Embryonic facial prominence (tissue), 1 donor: ENCODE results near the gene ZNF175.

Source experiments
- DNase-seq: peaks from one replicate; pipeline ENCODE4 v3.0.0-alpha.2; 2016; ENCODE audit errors: extremely low spot score

ZNF175 gene

DNA sequence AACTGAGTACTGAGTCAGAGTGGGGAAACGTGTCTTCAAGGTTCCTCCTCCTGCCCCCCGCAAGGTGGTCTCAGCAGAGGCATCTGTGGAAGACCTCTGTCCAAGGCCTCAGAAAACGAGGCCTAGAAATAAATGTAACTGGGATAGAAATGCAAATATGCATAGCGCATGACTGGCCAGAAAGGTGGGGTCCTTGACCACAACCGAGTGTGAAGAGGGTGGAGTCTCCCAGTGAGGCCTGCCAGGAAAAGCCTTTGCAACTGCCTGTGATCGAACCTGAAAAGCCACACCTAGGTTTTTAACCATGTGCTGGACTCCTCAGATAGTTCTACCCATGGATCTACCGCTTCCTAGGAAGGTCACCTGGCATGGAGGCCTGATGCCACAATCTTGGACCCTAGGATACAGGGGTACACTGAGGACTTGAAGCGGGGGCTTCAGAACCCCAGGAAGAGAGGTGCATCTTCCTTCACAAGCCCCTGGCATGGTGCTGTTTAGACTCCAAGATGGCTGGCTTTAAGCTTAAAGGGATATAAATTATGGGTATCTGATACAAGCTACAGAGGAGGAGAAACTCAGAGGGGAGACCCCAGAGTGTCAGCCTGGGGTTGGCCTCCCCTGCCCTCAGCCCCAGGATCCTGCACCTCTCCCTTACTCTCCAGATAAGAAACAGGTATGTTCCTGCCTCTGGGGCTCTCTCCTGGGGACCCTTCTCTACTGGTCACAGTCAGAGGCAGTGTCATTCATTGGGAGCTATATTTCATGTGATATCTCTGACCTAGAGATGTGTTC is 21.4 kb upstream of the ZNF175 start:
- DNase-seq = no peak

GRCh38 chr19:51550848-51551672 is 20.0 kb upstream of the ZNF175 start:
- no peak for DNase-seq

- DNase-seq = no peak
Measured at GRCh38 chr19:51551673-51552432, 19.2 kb upstream of the ZNF175 start.

DNA sequence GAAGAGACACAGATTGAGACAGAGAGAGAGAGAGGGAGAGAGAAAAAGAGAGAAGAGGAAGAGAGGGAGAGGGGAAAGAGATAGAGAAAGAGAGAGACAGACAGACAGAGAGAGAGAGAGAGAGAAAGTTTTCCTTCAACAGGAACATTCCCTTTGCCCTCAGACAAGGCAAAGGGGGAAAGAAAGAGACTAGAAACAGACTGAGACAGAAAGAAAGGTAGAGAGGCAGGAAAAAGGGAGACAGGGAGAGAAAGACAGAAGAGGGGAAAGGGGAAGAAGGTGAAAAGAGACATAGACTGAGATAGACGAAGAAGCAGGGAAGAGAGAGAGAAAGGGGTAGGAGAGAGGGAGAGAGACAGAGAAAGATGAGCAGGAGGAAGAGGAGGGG is 18.5 kb upstream of the ZNF175 start:
- DNase-seq = no peak

- peak; percentile 45 for DNase-seq
Measured at GRCh38 chr19:51552996-51553725, 17.9 kb upstream of the ZNF175 start.

DNA sequence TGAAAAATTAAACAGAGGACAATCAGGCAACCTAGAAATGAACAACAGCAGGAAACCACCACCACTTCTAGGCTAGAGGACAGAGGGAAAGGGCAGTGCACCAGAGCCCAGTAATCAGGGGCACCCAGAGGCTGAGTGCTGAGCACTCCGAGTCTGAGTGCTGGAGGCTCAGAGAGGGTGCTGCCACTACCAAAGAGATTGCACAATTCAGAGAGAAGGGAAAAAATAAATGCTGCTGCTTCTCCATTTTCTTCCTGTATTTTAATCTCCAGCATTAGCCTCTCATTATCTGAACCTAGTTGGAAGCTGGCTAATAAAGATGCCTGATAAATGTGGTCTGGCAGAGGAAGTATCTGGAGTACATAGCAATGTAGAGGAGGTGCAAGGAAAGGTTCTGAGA is 11.8 kb upstream of the ZNF175 start:
- no peak for DNase-seq

GRCh38 chr19:51560339-51560738 is 10.7 kb upstream of the ZNF175 start:
- no peak for DNase-seq

DNA sequence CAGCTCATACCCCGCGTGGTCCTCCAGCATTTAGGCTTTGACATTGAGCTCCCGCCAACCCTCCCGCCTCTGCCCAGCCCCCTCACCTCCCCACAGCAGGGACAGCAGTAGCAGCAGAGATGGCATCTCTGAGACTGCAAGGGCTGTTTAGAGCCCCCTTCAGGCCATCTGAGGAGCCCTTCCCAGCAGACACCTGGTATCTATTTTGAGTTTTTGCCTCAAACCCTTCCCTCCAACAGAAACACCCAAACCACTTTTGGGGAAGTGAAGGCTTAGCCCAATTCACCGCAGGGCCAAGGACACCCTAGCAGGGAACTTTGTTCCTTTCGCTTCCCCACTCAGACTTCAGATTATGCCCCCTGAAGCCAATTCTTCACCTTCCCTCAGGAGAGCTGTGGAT is 6.3 kb upstream of the ZNF175 start:
- DNase-seq = no peak

GRCh38 chr19:51565583-51565982 is 5.5 kb upstream of the ZNF175 start:
- no peak for DNase-seq

- DNase-seq = no peak
Measured at GRCh38 chr19:51566489-51567100, 4.5 kb upstream of the ZNF175 start.

DNA sequence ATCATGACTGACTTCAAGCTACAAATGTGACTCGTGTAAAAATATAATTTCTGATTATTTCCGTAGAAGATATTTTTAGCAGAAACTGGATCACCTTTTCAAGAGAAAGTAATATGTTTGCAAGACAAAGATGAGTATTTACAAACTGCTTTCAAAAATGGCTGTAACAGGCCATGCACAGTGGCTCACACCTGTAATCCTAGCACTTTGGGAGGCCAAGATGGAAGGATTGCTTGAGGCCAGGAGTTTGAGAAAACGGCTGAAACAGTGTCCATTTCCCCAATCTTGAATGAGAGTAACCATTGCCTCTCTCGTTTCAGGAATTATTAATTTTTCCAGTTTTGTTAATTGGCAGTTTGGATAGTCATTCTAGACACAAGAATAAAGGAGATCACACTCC is 3.5 kb upstream of the ZNF175 start:
- DNase-seq = no peak

DNA sequence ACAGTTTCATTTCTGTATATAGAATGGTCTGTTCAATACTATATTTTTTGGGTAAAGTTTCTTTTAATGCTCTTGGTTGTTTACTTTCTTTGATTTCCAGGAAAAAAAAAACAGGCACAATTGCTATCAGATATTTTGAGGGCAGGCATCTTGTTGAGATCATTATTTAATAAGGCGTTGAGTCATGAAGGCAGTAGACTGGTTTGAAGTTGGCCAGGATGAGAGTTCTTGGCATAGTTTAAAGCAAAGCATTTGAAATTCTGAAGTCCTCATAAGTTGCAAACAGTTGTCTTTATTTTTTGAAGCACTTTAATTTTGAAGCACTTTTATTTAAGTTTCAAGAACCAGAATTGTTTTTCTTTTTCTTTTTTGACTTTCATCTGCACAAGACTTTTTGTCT is 2.6 kb upstream of the ZNF175 start:
- no peak for DNase-seq

DNA sequence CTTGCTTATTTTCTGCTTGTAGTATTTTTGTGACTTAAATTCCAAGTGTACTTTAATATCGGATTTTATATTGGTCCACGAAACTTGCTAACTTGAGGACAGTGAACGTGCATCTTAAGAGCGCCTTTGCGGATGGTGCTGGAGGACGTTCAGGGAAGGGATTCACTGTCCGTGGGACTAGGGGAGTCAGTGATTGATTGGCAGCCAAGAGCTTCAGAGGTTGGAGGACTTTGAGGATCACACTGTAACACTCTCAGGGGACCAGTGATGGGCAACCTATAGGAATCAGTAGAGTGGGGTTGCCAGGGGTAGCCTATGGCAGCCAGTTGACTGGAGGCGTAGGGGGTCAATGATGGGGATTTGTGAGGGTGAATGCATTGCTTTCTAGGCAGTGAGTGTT is 516 bp downstream of the ZNF175 start:
- no peak for DNase-seq

DNA sequence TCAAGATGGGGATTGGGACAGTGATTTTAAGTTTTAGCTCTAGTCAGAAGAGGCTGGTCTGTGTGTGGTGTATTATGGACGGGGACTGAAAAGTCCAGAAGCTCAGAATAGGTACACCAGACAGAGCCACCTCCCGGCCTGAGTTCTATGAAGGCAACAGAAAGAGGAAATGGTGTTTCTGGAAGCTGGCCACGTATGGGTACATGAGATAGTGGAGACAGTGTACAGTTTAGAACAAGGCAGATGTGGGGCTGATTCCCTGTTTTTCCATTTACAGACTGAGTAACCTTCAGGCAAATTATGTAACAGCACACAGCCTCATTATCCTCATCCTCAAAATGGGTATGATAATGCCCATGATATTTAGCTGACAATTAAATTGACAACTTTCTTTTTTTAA is 1.3 kb downstream of the ZNF175 start:
- no peak for DNase-seq

GRCh38 chr19:51572908-51573307 is 1.8 kb downstream of the ZNF175 start:
- no peak for DNase-seq

DNA sequence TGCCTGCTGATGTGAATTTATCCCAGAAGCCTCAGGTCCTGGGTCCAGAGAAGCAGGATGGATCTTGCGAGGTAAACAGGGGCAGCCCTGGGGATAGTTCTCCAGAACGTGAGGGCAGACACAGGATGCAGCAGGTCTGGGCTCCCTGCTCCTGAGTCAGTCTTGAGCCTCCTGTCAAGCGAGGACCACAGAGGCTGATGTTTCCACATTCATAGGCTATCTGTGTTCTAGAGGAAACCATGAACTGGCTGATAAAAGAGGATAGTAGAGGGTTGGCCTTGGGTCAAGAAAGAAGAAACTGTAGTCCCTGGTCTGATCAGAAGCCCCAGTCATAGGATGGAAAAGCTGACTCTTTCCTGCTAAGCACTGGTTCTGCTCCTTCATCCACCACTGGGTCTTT is 2.2 kb downstream of the ZNF175 start:
- DNase-seq = no peak

DNA sequence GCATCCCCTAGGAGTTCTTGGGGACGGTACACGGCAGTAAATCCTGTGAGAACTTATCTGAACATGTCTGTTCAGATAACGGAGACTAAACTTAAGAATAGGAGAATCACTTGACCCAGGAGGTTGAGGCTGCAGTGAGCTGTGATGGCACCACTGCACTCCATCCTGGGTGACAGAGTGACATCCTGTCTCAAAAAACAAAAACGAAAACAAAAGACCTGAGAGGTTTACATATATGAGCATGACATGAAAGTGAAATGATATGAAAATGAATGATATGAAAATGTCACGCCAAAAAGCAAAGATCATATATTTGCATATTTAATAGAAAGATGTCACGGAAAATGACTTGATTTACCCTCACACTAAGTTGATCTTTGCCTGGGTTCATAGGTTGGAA is 5.8 kb downstream of the ZNF175 start:
- no peak for DNase-seq

GRCh38 chr19:51586103-51586728 is 15.1 kb downstream of the ZNF175 start:
- no peak for DNase-seq

DNA sequence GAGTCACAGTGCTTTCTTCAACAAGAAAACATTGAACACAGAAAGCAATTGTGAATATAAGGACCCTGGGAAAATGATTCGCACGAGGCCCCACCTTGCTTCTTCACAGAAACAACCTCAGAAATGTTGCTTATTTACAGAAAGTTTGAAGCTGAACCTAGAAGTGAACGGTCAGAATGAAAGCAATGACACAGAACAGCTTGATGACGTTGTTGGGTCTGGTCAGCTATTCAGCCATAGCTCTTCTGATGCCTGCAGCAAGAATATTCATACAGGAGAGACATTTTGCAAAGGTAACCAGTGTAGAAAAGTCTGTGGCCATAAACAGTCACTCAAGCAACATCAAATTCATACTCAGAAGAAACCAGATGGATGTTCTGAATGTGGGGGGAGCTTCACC is 15.7 kb downstream of the ZNF175 start:
- DNase-seq = no peak

DNA sequence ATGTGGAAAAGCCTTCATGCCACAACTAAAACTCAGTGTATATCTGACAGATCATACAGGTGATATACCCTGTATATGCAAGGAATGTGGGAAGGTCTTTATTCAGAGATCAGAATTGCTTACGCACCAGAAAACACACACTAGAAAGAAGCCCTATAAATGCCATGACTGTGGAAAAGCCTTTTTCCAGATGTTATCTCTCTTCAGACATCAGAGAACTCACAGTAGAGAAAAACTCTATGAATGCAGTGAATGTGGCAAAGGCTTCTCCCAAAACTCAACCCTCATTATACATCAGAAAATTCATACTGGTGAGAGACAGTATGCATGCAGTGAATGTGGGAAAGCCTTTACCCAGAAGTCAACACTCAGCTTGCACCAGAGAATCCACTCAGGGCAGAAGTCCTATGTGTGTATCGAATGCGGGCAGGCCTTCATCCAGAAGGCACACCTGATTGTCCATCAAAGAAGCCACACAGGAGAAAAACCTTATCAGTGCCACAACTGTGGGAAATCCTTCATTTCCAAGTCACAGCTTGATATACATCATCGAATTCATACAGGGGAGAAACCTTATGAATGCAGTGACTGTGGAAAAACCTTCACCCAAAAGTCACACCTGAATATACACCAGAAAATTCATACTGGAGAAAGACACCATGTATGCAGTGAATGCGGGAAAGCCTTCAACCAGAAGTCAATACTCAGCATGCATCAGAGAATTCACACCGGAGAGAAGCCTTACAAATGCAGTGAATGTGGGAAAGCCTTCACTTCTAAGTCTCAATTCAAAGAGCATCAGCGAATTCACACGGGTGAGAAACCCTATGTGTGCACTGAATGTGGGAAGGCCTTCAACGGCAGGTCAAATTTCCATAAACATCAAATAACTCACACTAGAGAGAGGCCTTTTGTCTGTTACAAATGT is 16.4 kb downstream of the ZNF175 start:
- no peak for DNase-seq
